ENCODE data around the gene SYNE2.

GRCh38 chr14:64026600-64026999, 173.8 kb downstream of the SYNE2 start:
- TF ChIP-seq, protein P1, sequence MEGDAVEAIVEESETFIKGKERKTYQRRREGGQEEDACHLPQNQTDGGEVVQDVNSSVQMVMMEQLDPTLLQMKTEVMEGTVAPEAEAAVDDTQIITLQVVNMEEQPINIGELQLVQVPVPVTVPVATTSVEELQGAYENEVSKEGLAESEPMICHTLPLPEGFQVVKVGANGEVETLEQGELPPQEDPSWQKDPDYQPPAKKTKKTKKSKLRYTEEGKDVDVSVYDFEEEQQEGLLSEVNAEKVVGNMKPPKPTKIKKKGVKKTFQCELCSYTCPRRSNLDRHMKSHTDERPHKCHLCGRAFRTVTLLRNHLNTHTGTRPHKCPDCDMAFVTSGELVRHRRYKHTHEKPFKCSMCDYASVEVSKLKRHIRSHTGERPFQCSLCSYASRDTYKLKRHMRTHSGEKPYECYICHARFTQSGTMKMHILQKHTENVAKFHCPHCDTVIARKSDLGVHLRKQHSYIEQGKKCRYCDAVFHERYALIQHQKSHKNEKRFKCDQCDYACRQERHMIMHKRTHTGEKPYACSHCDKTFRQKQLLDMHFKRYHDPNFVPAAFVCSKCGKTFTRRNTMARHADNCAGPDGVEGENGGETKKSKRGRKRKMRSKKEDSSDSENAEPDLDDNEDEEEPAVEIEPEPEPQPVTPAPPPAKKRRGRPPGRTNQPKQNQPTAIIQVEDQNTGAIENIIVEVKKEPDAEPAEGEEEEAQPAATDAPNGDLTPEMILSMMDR (IDR thresholded peaks at IDR 0.05), result no peak
- TF ChIP-seq POLR2AphosphoS5 (IDR thresholded peaks at IDR 0.05) (no peak), POLR2A (IDR thresholded peaks at IDR 0.05) (no peak)

Data from prostate gland (tissue), 2 donors.